Common myeloid progenitor, CD34-positive (primary cell): Measurements from ENCODE around the gene CEACAM1.
"Not testable (repeated sequence)": the region's sequence is repeated elsewhere in the genome, so short reads cannot be mapped to it uniquely, and the experiment has no call there.

ENCODE experiments used
- CTCF ChIA-PET: fragments of 350-600 bp; sonication (Branson Sonifier 250); formaldehyde crosslinking; loops from one replicate; lab custom pipeline; 2021; ENCODE audit warnings: antibody characterized with exemption; lab: Charles Lee
- POLR2A ChIA-PET: fragments of 350-600 bp; sonication (Branson Sonifier 250); formaldehyde crosslinking; loops from one replicate; lab custom pipeline; 2021; ENCODE audit warnings: antibody characterized with exemption; lab: Charles Lee
- DNase-seq, 3 donors: peaks; one replicate each; pipeline versions ENCODE4 v3.0.0 to v3.0.0-alpha.2; 2013
- H3K27ac ChIP-seq, 2 experiments: 1 replicate in 1 of 2; 2 replicates in 1 of 2; pipeline ENCODE4 v1.7.0; 2013; ENCODE audit warnings: inconsistent platforms in 2 of 2, low read length in 2 of 2, mild to moderate bottlenecking in 2 of 2, low read depth in 1 of 2, moderate library complexity in 1 of 2; ENCODE audit not compliant: severe bottlenecking in 2 of 2, insufficient read depth in 1 of 2, poor library complexity in 1 of 2
- H3K27me3 ChIP-seq, 5 experiments: replicated peaks in 2 of 5; 1 replicate in 3 of 5; 2 replicates in 2 of 5; pipeline versions ENCODE4 v1.6.1 to v1.7.0; 2013; ENCODE audit warnings: low read length in 4 of 5, mild to moderate bottlenecking in 2 of 5, moderate library complexity in 2 of 5, inconsistent platforms in 1 of 5; ENCODE audit not compliant: insufficient read depth in 5 of 5, control insufficient read depth in 4 of 5
- H3K36me3 ChIP-seq, 4 experiments: 1 replicate in 2 of 4; 2 replicates in 2 of 4; pipeline versions ENCODE4 v1.6.1 to v1.7.0; 2013; ENCODE audit warnings: low read length in 3 of 4, control low read depth in 1 of 4, mild to moderate bottlenecking in 1 of 4; ENCODE audit not compliant: control insufficient read depth in 4 of 4, insufficient read depth in 4 of 4
- H3K4me1 ChIP-seq, 4 experiments: 1 replicate in 3 of 4; 2 replicates in 1 of 4; pipeline versions ENCODE4 v1.6.1 to v1.7.1; 2013; ENCODE audit warnings: low read length in 3 of 4, mild to moderate bottlenecking in 3 of 4, control low read depth in 1 of 4, inconsistent platforms in 1 of 4, moderate library complexity in 1 of 4; ENCODE audit not compliant: control insufficient read depth in 4 of 4, insufficient read depth in 4 of 4; ENCODE audit errors: control extremely low read depth in 1 of 4
- H3K4me3 ChIP-seq, 7 experiments: 1 replicate in 4 of 7; 2 replicates in 3 of 7; pipeline versions ENCODE4 v1.5.1 to v1.7.0; 2013; ENCODE audit warnings: mild to moderate bottlenecking in 7 of 7, low read length in 6 of 7, moderate library complexity in 6 of 7, inconsistent platforms in 2 of 7, low read depth in 2 of 7, control low read depth in 1 of 7; ENCODE audit not compliant: insufficient read depth in 4 of 7, control insufficient read depth in 1 of 7; ENCODE audit errors: extremely low read depth in 1 of 7
- H3K9me3 ChIP-seq, 5 experiments: 1 replicate in 4 of 5; 2 replicates in 1 of 5; pipeline versions ENCODE4 v1.6.1 to v1.7.1; 2013; ENCODE audit warnings: low read length in 4 of 5, mild to moderate bottlenecking in 2 of 5, inconsistent platforms in 1 of 5, low read depth in 1 of 5, moderate library complexity in 1 of 5; ENCODE audit not compliant: control insufficient read depth in 4 of 5, insufficient read depth in 2 of 5; ENCODE audit errors: control extremely low read depth in 1 of 5
- WGBS: methylation state at CpG from one replicate; pipeline ENCODE4 v1.1.5; 2013; ENCODE audit not compliant: insufficient coverage; 5-methylcytosine and 5-hydroxymethylcytosine counted together

Gene CEACAM1

DNA sequence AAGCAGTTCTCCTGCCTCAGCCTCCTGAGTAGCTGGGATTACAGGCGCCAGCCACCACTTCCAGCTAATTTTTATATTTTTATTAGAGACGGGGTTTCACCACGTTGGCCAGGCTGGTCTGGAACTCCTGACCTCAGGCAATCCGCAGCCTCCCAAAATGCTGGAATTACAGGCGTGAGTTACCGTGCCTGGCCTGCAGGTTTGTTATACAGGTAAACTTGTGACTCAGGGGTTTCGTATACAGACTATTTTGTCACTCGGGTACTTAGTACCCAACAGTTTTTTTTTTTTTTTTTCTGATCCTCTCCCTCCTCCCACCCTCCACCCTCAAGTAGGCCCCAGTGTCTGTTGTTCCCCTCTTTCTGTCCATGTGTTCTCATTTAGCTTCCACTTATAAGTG lies 67.0 kb downstream of the CEACAM1 start:
- WGBS = 89% methylated on average over 8 of the region's 8 CpGs
- POLR2A ChIA-PET = interaction anchor here (0.7 to 0.9 kb wide), 2 partner anchors 9 to 305 kb away, joined by 3 to 9 read pairs; no protein-coding TSS in a partner anchor
- H3K27me3 ChIP-seq, H3K36me3 ChIP-seq, DNase-seq, H3K4me1 ChIP-seq, CTCF ChIA-PET, H3K27ac ChIP-seq, H3K9me3 ChIP-seq, H3K4me3 ChIP-seq: not testable (repeated sequence)

- 96% methylated on average over 2 of the region's 2 CpGs for WGBS
- Histone ChIP-seq H3K4me1 (no peaks in the 10 kb centered on the region), H3K4me3 (no peak overlapping the region), H3K27me3 (peaks cover 0 to 2% (median 0%) of the 10 kb centered on the region in 5 experiments), H3K36me3 (no peaks in the 10 kb centered on the region), H3K9me3 (no peaks in the 10 kb centered on the region), H3K27ac (no peak overlapping the region)
- POLR2A ChIA-PET = no interaction called here
- CTCF ChIA-PET = interaction anchor here (1.9 kb wide), 1 partner anchor 10 kb away, joined by 5 read pairs; no protein-coding TSS in a partner anchor
- DNase-seq = no peak
These were observed 68.4 kb downstream of the CEACAM1 start for GRCh38 chr19:42459926-42460325.
